GM21576 (cell line): ENCODE data around the gene RAB28.

Experiments used
- ATAC-seq: cut with Tn5 transposase; IDR thresholded peaks from one replicate; pipeline ENCODE4 v1.9.1; 2021; ENCODE audit warnings: mild to moderate bottlenecking, moderate library complexity; ENCODE audit not compliant: unreplicated experiment

Gene RAB28

DNA sequence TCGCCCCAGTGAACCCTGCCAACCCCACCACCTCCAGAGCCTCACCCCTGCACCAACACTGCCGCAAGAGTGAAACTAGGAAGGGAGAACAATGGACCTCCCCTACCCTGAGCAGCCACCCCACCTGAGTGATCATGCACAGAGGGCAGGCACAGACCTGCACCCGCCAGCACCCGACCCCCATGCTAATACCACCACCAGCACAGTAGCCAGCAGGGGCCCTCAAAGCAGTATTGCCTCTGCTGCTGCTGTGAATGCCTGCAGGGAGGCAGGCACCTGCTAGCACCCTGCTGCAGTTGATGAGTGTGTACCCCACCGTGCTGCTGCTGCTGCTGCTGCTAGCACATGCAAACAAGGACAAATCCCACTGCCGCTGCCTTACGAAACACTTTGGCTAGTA, 100.1 kb downstream of the RAB28 start:
- no peak for ATAC-seq

GRCh38 chr4:13378973-13379759, 105.0 kb downstream of the RAB28 start:
- peak; percentile 90 for ATAC-seq

- no peak for ATAC-seq
Measured at GRCh38 chr4:13371048-13371447, 113.1 kb downstream of the RAB28 start.

DNA sequence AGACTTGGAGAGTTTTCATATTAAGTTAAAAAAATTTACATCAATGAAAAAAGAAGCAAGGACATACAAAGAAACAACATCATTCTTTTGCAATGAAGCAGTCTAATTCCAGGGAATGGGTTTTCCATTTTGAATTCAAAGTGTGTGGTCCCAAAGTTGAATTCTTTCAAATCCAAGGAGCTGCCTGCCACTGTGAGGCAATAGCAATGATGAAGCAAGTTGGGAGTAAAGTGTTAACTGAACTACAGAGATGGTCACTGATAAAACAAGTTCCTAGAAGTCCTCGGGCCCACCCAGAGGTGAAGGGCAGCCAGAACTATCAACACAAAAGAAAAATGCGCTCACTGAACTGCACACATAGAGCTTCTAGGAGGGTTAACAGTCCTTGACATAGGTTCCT, 115.9 kb downstream of the RAB28 start:
- ATAC-seq, result no peak

GRCh38 chr4:13367691-13368090, 116.4 kb downstream of the RAB28 start:
- ATAC-seq, result no peak

DNA sequence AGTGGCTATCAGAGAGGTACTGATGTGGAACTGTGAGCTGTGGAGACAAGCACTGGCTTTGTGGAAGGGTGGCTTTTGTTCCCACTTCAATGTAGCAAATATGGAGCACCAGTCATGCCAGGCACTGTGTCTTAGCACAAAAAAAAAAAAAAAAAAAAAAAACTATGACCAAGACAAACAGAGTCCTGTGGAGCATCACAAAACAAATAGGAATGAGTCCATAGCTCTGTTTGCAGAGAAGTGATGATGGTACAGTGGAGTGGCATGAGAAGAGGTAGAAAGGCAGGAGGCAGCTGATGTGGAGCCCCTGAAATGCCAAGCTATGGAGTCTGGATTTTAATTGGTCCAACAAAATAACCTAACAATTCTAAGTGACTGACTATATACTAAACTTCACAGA, 116.9 kb downstream of the RAB28 start:
- no peak for ATAC-seq

GRCh38 chr4:13365195-13365594, 118.9 kb downstream of the RAB28 start:
- no peak for ATAC-seq

GRCh38 chr4:13364653-13365052, 119.5 kb downstream of the RAB28 start:
- no peak for ATAC-seq

DNA sequence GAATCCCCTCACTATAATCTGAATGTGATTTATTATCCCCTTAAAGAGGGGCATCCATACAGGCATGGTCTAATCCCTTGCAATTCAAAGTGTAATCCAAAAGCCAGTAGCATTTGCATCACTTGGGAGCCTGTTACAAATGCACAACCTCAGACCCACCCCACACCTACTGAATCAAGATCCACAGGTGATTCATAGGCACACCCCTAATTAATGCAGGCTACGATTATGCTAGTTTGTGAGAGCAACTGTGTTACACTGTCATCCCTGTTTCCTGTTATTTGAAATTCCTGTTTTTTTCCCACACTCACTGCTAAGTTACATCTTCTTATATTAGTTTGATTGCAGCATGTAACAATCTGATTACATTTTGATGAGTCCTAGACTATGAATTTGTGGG, 120.0 kb downstream of the RAB28 start:
- ATAC-seq, result no peak

DNA sequence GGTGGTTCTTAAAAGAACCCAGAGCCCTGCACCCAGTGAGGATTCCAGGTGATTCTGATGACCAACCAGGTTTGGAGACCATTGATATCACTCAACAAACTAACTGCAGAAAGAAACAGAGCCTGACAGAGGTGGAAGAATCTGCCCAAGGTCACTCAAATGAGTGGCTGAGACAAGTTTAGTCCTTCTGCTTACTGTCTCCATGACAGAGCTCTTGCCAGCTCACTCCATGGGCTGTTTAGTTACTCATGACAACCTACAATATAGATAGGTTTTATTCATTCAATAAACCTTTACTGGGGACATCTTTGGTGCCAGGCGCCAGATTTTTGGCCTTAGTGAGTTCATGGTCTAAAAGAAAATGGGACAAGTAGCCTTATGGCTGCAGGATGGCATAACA, 124.3 kb downstream of the RAB28 start:
- ATAC-seq, result no peak

DNA sequence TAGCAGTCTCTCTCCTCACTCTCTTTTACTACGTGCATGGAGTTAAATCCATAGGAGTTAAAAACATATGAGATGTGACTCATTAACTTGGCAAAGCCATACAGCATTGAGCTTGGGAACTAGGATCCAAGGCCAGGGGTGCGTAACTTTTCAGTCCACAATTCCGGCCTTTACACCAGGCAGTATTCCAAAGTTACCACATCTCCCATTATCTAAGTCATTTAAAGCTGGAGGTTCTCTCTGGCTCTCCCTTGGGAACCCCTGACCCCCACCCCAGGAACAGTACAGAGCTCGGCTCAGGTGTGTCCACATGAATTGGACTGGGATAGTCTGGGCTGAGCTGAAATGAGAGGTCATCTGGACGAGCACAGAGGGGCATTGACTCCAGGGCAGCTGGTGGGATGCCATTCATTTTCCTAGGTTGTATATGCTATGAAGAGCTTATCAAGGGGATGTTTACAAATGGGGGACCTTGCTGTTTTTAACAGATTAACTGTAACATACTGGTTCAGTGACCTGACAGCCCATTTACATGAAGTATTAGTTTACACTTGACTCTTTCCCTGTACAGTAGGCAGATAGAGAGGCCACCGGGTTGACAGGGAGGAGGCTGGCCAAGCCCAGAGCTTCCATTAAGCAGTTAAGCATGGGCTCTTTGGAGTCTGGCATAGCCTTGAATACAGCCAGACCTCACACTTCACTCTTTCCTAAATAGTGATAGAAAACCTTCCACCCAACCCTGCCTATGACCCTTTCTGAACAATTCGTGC, 128.8 kb downstream of the RAB28 start:
- no peak for ATAC-seq

DNA sequence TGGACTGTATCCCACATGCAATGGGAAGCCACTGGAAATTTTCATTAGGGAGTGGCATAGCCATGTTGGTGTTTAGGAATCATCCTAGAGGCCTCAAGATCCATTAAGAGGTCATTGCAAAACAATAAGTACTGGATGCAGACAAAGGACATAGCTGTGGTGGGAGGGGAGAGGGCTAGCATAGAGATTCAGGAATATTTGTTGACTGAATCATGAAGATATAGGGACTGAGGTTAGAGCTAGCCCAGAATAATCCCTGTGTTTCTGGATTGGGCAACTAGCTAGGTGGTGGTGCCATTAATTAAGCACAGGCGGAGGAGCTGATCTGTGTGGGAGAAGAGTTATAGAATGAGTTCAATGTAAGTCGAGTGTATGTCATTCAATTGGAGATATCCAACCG, 135.0 kb downstream of the RAB28 start:
- ATAC-seq, result no peak

- ATAC-seq, result no peak
Measured at GRCh38 chr4:13348216-13348615, 135.9 kb downstream of the RAB28 start.

DNA sequence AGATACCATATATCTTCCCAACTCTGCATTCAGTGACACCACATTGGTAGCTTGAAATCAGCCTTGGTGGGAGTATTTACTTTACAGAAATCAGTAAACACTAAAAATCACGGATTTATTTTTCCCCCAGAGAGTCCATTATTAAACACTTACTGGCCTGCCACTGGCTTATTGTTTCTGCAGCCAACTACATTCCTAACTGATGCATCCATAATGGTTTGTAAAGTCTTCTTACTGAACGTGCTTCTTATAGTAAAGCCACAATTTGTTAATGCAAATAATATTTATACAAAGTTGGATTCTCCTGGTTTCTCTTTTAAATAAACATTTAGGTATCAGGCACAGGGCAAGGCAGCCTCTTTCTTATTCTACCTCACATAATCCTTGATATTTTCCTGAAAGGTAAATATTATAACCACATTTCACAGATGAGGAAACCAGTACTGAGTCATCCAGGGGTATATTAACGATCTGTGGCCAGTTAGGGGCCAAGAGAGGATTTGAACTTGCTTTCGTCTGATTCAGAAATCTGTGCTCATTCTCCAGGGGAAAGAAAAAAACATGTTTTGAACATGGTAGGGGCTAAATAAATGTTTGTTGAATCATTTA, 136.5 kb downstream of the RAB28 start:
- ATAC-seq, result no peak

DNA sequence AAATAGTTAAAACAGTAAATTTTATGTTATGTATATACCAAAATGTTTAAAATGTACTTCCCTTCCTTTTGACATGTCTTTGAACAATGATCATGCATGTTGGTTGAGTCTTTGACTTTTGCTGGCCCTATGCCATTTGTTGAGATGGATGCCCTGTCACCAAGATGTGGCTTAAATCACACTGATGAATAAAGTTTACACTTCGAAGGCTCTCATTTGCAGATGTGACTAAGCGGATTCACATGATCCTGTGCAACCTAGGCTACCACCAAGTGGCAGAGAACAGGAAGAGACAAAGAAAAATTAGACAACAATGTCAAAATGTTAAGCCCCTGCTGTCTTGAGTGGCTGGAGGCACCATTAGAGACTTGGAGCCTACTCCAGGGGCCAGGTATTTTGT, 139.9 kb downstream of the RAB28 start:
- ATAC-seq, result no peak

DNA sequence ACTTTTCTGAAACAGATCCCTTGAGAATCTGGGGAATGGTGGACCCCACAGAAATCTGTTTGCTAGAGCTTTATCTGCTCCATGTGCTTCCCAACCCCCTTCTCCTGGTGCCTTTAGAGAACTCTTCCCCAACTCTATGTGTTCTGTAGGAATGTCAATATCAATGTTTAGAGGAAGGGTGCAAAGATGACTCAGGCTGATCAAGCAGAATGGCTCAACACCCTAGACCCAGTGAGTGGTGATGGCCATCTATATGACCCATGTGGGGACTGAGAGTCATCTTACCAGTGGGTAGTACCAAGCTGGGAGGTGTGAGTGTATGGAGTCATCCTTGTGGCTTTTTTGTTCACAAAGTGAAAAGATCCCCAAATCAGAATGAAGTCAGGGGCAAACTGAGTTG, 143.5 kb downstream of the RAB28 start:
- ATAC-seq, result no peak

DNA sequence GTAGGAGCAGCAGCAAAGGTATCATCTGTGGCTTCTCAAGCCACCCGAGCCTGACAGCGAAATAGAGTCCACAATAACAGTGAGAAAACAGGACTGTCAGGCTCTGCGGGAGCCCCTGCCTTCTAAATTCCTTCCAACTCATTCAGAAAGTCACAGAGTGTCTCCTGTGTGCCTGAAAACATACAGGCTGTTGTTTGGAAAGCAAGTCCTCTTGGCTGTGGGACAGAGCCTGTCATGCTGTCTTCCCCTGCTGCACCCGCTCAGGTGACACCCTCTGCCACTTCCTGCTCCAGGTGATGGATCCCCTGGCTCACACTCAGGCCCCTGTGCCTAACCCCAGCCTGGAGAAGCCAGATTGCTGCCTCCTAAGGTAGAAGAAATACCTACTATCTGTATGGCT, 152.3 kb downstream of the RAB28 start:
- no peak for ATAC-seq

GRCh38 chr4:13329963-13330362, 154.2 kb downstream of the RAB28 start:
- no peak for ATAC-seq

GRCh38 chr4:13329340-13329850, 154.7 kb downstream of the RAB28 start:
- no peak for ATAC-seq

- ATAC-seq, result no peak
Measured at GRCh38 chr4:13328591-13328990, 155.5 kb downstream of the RAB28 start.

- ATAC-seq, result no peak
Measured at GRCh38 chr4:13327991-13328390, 156.1 kb downstream of the RAB28 start.

GRCh38 chr4:13325744-13326143, 158.4 kb downstream of the RAB28 start:
- ATAC-seq, result no peak
